Measurements from ENCODE around the gene SLIT3. TPM values are rescaled to one million over a fixed set of nuclear protein-coding genes. Genes with fewer than 3 reads are reported as not detected.

Gene SLIT3
- total RNA-seq, 1 experiment from 2014 or later = 0.10 TPM

- ChIA-PET CTCF (interaction anchor here (2.5 kb wide), 1 partner anchor 8 kb away, joined by 12 read pairs; no protein-coding TSS in a partner anchor), POLR2A (no interaction called here), RAD21 (ENCODE audit: low non-redundant PET in 1 of 2, low total read pairs in 2 of 2, uncharacterized antibody in 2 of 2, unreplicated experiment in 2 of 2) (no interaction called here)
- intact Hi-C loops (cut with micrococcal nuclease) = no loop called here
- no TSS peak for BruUV-seq (replicated peaks)
- Histone ChIP-seq H3K4me2 (ENCODE audit: low read length) (no peak overlapping the region), H3K4me1 (ENCODE audit: control insufficient read depth in 1 of 2, insufficient read depth in 2 of 2, low read length in 2 of 2) (no peaks in the 10 kb centered on the region), H3K36me3 (ENCODE audit: control insufficient read depth in 1 of 2, insufficient read depth in 2 of 2, low read length in 2 of 2) (no peaks in the 10 kb centered on the region), H3K9ac (ENCODE audit: low read length) (no peak overlapping the region), H4K20me1 (ENCODE audit: insufficient read depth) (no peaks in the 10 kb centered on the region), H3K27me3 (ENCODE audit: insufficient read depth, low read length) (peaks cover 28% of the 10 kb centered on the region; the same call in 1 of the 2 replicates), H3K9me3 (ENCODE audit: control insufficient read depth in 1 of 2, insufficient read depth in 1 of 2, low read depth in 1 of 2, low read length in 2 of 2) (no peaks in the 10 kb centered on the region), H3K9me2 (ENCODE audit: insufficient read depth) (no peaks in the 10 kb centered on the region), H2AFZ (ENCODE audit: low read depth, low read length, poor library complexity, severe bottlenecking) (no peak overlapping the region), H3K4me3 (replicated peaks in 1 of 2; ENCODE audit: low read depth in 1 of 2, low read length in 2 of 2) (no peak overlapping the region), H3K79me2 (ENCODE audit: insufficient read depth, low read length) (no peaks in the 10 kb centered on the region), H3K27ac (ENCODE audit: low read depth, low read length) (no peak overlapping the region)
- TF ChIP-seq CEBPB (IDR thresholded peaks at IDR 0.05; ENCODE audit: low read depth) (no peak), CBX3 (IDR thresholded peaks at IDR 0.05; ENCODE audit: low read depth) (no peak), POLR2AphosphoS5 (IDR thresholded peaks at IDR 0.05; ENCODE audit: low read depth, low read length) (no peak), POLR2A (IDR thresholded peaks at IDR 0.05; ENCODE audit: borderline replicate concordance, extremely low read depth, insufficient read depth, insufficient read length) (no peak), RAD21 (IDR thresholded peaks at IDR 0.05; ENCODE audit: low read depth) (no peak), FOSL1 (IDR thresholded peaks at IDR 0.05; ENCODE audit: low read depth) (no peak), ZBTB33 (IDR thresholded peaks at IDR 0.05; ENCODE audit: extremely low read depth, insufficient replicate concordance, low read length) (no peak), TCF7L2 (IDR thresholded peaks at IDR 0.05; ENCODE audit: borderline replicate concordance, extremely low read depth, insufficient read depth, insufficient read length) (no peak), REST (IDR thresholded peaks at IDR 0.05; ENCODE audit: low read depth) (no peak), EZH2phosphoT487 (IDR thresholded peaks at IDR 0.05; ENCODE audit: borderline replicate concordance) (no peak), CTCF (IDR thresholded peaks at IDR 0.05 in 2 of 3, conservative IDR thresholded peaks at IDR 0.05 in 1 of 3; ENCODE audit: borderline replicate concordance in 1 of 3, insufficient read depth in 1 of 3, low read depth in 2 of 3, low read length in 2 of 3) (no peak), SRF (IDR thresholded peaks at IDR 0.05; ENCODE audit: low read depth) (no peak)
- DNase-seq (ENCODE audit: low read depth, low spot score) (no peak), ATAC-seq (no peak)
These were observed 560.7 kb downstream of the SLIT3 start for GRCh38 chr5:168740092-168740800.

Measured in HCT116 (cell line).